Liver (tissue), 9 donors: ENCODE results near the gene FOXM1. TPM values are rescaled to one million over a fixed set of nuclear protein-coding genes. Genes with fewer than 3 reads are reported as not detected.

ENCODE experiments used
- DNase-seq: peaks from one replicate; pipeline ENCODE4 v3.0.0-alpha.2; 2017; ENCODE audit warnings: low spot score
- H3K27ac ChIP-seq, 2 donors: one replicate each; pipeline ENCODE4 v1.7.0; 2013; ENCODE audit warnings: inconsistent platforms in 2 of 2, low read length in 2 of 2, control low read depth in 1 of 2, low read depth in 1 of 2, mild to moderate bottlenecking in 1 of 2
- H3K27me3 ChIP-seq, 4 donors: one replicate each; pipeline versions ENCODE4 v1.6.1 to v1.7.0; 2013; ENCODE audit warnings: low read length in 3 of 4, inconsistent platforms in 1 of 4, mild to moderate bottlenecking in 1 of 4, moderate library complexity in 1 of 4; ENCODE audit not compliant: control insufficient read depth in 4 of 4, insufficient read depth in 4 of 4
- H3K36me3 ChIP-seq, 4 donors: one replicate each; pipeline versions ENCODE4 v1.6.1 to v1.7.0; 2013; ENCODE audit warnings: low read length in 3 of 4, mild to moderate bottlenecking in 3 of 4, low read depth in 1 of 4, moderate library complexity in 1 of 4; ENCODE audit not compliant: control insufficient read depth in 4 of 4, insufficient read depth in 3 of 4
- H3K4me1 ChIP-seq, 4 donors: one replicate each; pipeline versions ENCODE4 v1.6.1 to v1.7.0; 2013; ENCODE audit warnings: low read length in 3 of 4, mild to moderate bottlenecking in 3 of 4, moderate library complexity in 1 of 4; ENCODE audit not compliant: control insufficient read depth in 4 of 4, insufficient read depth in 4 of 4
- H3K4me3 ChIP-seq, 3 donors: one replicate each; pipeline versions ENCODE4 v1.6.1 to v1.7.0; 2013; ENCODE audit warnings: low read length in 3 of 3, control low read depth in 1 of 3, low read depth in 1 of 3, mild to moderate bottlenecking in 1 of 3
- H3K9ac ChIP-seq, 2 donors: one replicate each; pipeline ENCODE4 v1.7.0; 2013; ENCODE audit warnings: low read length in 2 of 2, mild to moderate bottlenecking in 2 of 2, moderate library complexity in 2 of 2, control low read depth in 1 of 2, low read depth in 1 of 2
- H3K9me3 ChIP-seq, 4 donors: one replicate each; pipeline versions ENCODE4 v1.6.1 to v1.7.0; 2013; ENCODE audit warnings: low read length in 3 of 4; ENCODE audit not compliant: control insufficient read depth in 4 of 4
- FOXA2 ChIP-seq: IDR thresholded peaks from 2 replicates; pipeline ENCODE4 v1.6.1; 2016; ENCODE audit warnings: antibody characterized with exemption
- GABPA ChIP-seq, 2 donors: IDR thresholded peaks in 1 of 2; conservative IDR thresholded peaks in 1 of 2; 2 replicates each; pipeline ENCODE4 v1.6.1; 2016; ENCODE audit warnings: antibody characterized with exemption in 2 of 2, mild to moderate bottlenecking in 1 of 2, moderate library complexity in 1 of 2
- HNF4A ChIP-seq, 2 donors: conservative IDR thresholded peaks; 2 replicates each; pipeline ENCODE4 v1.6.1; 2016; ENCODE audit warnings: antibody characterized with exemption in 2 of 2, mild to moderate bottlenecking in 2 of 2
- HNF4G ChIP-seq: IDR thresholded peaks from 2 replicates; pipeline ENCODE4 v1.6.1; 2016; ENCODE audit warnings: antibody characterized with exemption
- JUND ChIP-seq, 2 donors: IDR thresholded peaks; 2 replicates each; pipeline ENCODE4 v1.6.1; 2016; ENCODE audit warnings: antibody characterized with exemption in 2 of 2
- RAD21 ChIP-seq, 2 donors: IDR thresholded peaks; 2 replicates each; pipeline ENCODE4 v1.6.1; 2016; ENCODE audit warnings: antibody characterized with exemption in 2 of 2, mild to moderate bottlenecking in 2 of 2
- YY1 ChIP-seq: IDR thresholded peaks from 2 replicates; pipeline ENCODE4 v1.6.1; 2016; ENCODE audit warnings: antibody characterized with exemption, mild to moderate bottlenecking
- WGBS: extraction: QIAGEN DNeasy Blood & Tissue Kit; methylation state at CpG from one replicate; pipeline ENCODE4 v1.1.7; 2013; 5-methylcytosine and 5-hydroxymethylcytosine counted together
- polyA plus RNA-seq, 2 donors: library from polyadenylated mRNA; stranded (reverse) in 1 of 2; unstranded in 1 of 2; fragments of 200-250 nt in 1 of 2; fragments of >200 nt in 1 of 2; fragmentation: Nextera tagmentation in 1 of 2; extraction: Ambion mirVana in 1 of 2; gene quantifications; one replicate each; pipeline versions ENCODE4 v1.2.1 to v1.2.3, GENCODE V29; 2013 to 2015
- total RNA-seq, 2 donors: library from RNA; depleted of rRNA; stranded (reverse); fragments of >200 nt; gene quantifications; one replicate each; pipeline ENCODE4 v1.2.3, GENCODE V29; 2014
- TF ChIP-seq, protein P1 (sequence below): IDR thresholded peaks from 2 replicates; pipeline ENCODE4 v1.6.1; 2016; ENCODE audit warnings: antibody characterized with exemption
- TF ChIP-seq, protein P2 (sequence below): IDR thresholded peaks from 2 replicates; pipeline ENCODE4 v1.6.1; 2016; ENCODE audit warnings: antibody characterized with exemption
- TF ChIP-seq, protein P3 (sequence below): fragments of 150-350 bp; IDR thresholded peaks from 2 replicates; pipeline ENCODE4 v1.5.1; 2017; ENCODE audit warnings: improper control_type of control experiment, low read depth, low read length; ENCODE audit not compliant: missing input control
- TF ChIP-seq, protein P4 (sequence below): IDR thresholded peaks from 2 replicates; pipeline ENCODE4 v1.6.1; 2016; ENCODE audit warnings: antibody characterized with exemption, mild to moderate bottlenecking
- donor health status: healthy.
- donor health status: healthy.
- donor health status: healthy.
- donor health status: healthy.
- donor health status: healthy.

FOXM1 gene, protein sequence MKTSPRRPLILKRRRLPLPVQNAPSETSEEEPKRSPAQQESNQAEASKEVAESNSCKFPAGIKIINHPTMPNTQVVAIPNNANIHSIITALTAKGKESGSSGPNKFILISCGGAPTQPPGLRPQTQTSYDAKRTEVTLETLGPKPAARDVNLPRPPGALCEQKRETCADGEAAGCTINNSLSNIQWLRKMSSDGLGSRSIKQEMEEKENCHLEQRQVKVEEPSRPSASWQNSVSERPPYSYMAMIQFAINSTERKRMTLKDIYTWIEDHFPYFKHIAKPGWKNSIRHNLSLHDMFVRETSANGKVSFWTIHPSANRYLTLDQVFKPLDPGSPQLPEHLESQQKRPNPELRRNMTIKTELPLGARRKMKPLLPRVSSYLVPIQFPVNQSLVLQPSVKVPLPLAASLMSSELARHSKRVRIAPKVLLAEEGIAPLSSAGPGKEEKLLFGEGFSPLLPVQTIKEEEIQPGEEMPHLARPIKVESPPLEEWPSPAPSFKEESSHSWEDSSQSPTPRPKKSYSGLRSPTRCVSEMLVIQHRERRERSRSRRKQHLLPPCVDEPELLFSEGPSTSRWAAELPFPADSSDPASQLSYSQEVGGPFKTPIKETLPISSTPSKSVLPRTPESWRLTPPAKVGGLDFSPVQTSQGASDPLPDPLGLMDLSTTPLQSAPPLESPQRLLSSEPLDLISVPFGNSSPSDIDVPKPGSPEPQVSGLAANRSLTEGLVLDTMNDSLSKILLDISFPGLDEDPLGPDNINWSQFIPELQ
- 10 to 100 TPM in 1 of 2 donors, not detected in 1; 10.3 TPM for total RNA-seq
- polyA plus RNA-seq: 1 to 10 TPM in 1 of 2 donors, under 1 TPM in 1; 0.81 to 4.6 TPM

DNA sequence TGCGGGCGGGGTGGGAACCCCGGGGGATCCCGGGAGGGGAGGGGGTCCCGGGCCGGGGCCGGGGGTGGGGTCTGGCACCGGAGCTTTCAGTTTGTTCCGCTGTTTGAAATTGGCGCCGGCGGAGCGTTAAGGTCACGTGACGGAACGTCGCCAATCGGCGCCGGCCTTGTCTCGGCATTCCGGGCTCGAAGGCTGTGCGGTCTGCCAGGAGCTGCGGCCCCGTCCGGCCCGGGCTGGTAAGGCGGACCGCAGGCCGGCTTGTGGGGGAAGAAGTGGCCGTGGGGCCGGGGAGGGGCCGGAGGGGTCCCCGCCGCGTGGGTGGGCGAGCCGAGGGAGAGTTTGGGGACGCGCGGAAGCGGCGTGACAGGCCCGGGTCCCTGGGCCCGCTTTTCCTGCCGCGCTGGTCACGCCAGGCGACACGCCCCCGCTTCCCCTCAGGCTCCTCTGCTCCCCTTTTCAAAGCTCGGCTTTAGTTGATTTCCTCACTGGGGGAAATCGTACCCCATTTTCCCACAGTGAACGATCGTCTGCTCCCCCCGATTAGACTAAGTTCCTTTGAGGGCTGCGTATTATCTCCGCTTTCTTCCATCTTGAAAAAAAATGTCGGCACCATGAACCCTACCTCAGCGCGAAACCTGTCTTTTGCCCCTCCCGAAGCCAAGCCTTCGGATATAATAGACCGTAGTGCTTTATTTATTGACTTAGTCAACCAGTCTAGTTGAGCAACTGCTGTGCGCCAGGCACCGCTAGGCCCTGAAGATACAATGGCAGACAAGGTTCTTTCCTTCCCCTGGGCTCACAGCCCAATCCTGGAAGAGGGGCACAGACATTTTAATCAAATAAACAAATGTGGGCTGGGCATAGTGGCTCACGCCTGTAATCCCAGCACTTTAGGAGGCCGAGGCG is at the start of gene FOXM1, which contains the start of gene RHNO1:
Gene FOXM1 (minus strand): TSS at position 128 of the 906 bp plus-strand sequence. CDS start 2,696 bp downstream, outside the sequence.
Gene RHNO1 (plus strand): TSS at position 177 of the 906 bp plus-strand sequence. CDS start 8,144 bp downstream, outside the sequence.
- H3K4me1 ChIP-seq: peaks cover 3 to 17% (median 12%) of the 10 kb centered on the region in 4 donors
- H3K4me3 ChIP-seq: peak within 1 kb of the TSS; percentile 57 to 98 (median 95)
- 1% methylated on average over 70 of the region's 70 CpGs for WGBS

DNA sequence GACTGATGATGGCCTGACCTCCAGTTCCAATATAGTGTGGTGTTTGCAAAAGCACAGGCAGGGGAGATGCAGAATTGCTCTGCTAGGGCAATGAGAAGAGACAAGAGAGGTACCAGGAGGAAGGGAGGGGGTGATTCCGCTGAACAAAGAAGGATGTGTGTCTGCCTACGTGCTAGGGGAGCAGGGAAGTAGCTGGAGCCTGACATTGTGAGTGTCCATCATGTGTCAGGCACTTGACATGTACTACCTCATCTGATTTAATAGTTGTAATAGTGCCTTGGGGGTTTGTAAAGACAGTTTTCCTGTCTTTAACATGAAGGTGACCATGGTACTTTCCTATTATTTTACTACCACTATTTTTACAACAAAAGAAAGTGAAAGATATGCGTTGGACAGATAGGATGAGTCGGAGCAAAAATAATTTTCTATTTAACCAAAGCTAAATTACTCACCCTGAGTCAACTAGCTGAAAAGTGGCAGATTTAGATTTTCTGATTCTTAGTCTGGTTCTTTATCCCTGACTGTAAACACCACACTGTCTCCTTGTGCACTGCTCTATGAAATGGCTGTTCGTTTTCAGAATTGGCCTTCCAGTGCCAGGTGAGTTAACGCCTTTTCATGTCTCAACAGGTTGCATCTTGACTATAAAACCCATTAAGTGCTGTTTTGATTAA is 48.5 kb upstream of the FOXM1 start:
- H3K27me3 ChIP-seq: no peaks in the 10 kb centered on the region
- H3K4me1 ChIP-seq: peaks cover 0 to 5% (median 2%) of the 10 kb centered on the region in 4 donors
- DNase-seq: no peak
- WGBS: 93% methylated on average over 6 of the region's 6 CpGs
- no peak overlapping the region for H3K27ac ChIP-seq
- H3K4me3 ChIP-seq: no peak overlapping the region
- TF ChIP-seq, protein P1, sequence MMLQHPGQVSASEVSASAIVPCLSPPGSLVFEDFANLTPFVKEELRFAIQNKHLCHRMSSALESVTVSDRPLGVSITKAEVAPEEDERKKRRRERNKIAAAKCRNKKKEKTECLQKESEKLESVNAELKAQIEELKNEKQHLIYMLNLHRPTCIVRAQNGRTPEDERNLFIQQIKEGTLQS: no peak
- no peak for TF ChIP-seq FOXA2
- TF ChIP-seq, protein P2, sequence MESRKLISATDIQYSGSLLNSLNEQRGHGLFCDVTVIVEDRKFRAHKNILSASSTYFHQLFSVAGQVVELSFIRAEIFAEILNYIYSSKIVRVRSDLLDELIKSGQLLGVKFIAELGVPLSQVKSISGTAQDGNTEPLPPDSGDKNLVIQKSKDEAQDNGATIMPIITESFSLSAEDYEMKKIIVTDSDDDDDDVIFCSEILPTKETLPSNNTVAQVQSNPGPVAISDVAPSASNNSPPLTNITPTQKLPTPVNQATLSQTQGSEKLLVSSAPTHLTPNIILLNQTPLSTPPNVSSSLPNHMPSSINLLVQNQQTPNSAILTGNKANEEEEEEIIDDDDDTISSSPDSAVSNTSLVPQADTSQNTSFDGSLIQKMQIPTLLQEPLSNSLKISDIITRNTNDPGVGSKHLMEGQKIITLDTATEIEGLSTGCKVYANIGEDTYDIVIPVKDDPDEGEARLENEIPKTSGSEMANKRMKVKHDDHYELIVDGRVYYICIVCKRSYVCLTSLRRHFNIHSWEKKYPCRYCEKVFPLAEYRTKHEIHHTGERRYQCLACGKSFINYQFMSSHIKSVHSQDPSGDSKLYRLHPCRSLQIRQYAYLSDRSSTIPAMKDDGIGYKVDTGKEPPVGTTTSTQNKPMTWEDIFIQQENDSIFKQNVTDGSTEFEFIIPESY: no peak
- peaks cover 0 to 13% (median 4%) of the 10 kb centered on the region in 4 donors for H3K36me3 ChIP-seq
- H3K9me3 ChIP-seq: no peaks in the 10 kb centered on the region
- no peak overlapping the region for H3K9ac ChIP-seq

More for the DNA sequence above, at the start of gene FOXM1, which contains the start of gene RHNO1:
- Histone ChIP-seq H3K9me3 (no peaks in the 10 kb centered on the region), H3K27ac (peak within 1 kb of the TSS; percentile 69 to 92), H3K9ac (peak within 1 kb of the TSS; percentile 31 to 96), H3K27me3 (no peaks in the 10 kb centered on the region), H3K36me3 (no peaks in the 10 kb centered on the region)
- DNase-seq: peak; percentile 92
- TF ChIP-seq, protein P3, sequence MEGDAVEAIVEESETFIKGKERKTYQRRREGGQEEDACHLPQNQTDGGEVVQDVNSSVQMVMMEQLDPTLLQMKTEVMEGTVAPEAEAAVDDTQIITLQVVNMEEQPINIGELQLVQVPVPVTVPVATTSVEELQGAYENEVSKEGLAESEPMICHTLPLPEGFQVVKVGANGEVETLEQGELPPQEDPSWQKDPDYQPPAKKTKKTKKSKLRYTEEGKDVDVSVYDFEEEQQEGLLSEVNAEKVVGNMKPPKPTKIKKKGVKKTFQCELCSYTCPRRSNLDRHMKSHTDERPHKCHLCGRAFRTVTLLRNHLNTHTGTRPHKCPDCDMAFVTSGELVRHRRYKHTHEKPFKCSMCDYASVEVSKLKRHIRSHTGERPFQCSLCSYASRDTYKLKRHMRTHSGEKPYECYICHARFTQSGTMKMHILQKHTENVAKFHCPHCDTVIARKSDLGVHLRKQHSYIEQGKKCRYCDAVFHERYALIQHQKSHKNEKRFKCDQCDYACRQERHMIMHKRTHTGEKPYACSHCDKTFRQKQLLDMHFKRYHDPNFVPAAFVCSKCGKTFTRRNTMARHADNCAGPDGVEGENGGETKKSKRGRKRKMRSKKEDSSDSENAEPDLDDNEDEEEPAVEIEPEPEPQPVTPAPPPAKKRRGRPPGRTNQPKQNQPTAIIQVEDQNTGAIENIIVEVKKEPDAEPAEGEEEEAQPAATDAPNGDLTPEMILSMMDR: no peak
- peak; percentile 96 for TF ChIP-seq YY1

DNA sequence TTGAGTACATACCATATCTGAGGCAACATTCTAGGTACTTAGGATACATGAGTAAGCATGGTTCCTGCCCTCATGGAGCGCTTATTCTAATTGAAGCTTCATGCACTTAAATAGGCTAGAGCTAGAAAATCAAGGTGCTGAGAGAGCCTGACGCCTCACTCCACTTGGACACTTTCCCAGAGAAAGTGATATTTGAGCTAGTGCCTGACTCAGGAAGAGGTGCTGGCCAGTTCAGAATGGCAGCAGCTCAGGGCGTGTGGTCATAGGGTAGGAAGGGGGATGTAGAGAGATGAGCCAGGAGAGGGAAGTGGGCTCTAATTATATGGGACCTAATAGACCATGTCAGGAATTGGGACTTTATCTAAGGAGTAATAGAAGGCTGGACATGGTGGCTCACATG is 47.0 kb upstream of the FOXM1 start:
- WGBS: 91% methylated on average over 3 of the region's 3 CpGs
- Histone ChIP-seq H3K4me1 (peaks cover 0 to 5% (median 2%) of the 10 kb centered on the region in 4 donors), H3K36me3 (peaks cover 0 to 13% (median 4%) of the 10 kb centered on the region in 4 donors), H3K9me3 (no peaks in the 10 kb centered on the region), H3K9ac (no peak overlapping the region), H3K4me3 (no peak overlapping the region), H3K27ac (no peak overlapping the region), H3K27me3 (no peaks in the 10 kb centered on the region)
- no peak for DNase-seq
- TF ChIP-seq JUND (IDR thresholded peaks at IDR 0.05): no peak
- TF ChIP-seq, protein P4, sequence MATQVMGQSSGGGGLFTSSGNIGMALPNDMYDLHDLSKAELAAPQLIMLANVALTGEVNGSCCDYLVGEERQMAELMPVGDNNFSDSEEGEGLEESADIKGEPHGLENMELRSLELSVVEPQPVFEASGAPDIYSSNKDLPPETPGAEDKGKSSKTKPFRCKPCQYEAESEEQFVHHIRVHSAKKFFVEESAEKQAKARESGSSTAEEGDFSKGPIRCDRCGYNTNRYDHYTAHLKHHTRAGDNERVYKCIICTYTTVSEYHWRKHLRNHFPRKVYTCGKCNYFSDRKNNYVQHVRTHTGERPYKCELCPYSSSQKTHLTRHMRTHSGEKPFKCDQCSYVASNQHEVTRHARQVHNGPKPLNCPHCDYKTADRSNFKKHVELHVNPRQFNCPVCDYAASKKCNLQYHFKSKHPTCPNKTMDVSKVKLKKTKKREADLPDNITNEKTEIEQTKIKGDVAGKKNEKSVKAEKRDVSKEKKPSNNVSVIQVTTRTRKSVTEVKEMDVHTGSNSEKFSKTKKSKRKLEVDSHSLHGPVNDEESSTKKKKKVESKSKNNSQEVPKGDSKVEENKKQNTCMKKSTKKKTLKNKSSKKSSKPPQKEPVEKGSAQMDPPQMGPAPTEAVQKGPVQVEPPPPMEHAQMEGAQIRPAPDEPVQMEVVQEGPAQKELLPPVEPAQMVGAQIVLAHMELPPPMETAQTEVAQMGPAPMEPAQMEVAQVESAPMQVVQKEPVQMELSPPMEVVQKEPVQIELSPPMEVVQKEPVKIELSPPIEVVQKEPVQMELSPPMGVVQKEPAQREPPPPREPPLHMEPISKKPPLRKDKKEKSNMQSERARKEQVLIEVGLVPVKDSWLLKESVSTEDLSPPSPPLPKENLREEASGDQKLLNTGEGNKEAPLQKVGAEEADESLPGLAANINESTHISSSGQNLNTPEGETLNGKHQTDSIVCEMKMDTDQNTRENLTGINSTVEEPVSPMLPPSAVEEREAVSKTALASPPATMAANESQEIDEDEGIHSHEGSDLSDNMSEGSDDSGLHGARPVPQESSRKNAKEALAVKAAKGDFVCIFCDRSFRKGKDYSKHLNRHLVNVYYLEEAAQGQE: no peak
- TF ChIP-seq, protein P1: no peak
- no peak for TF ChIP-seq HNF4G
- TF ChIP-seq HNF4A (conservative IDR thresholded peaks at IDR 0.05): no peak
- no peak for TF ChIP-seq RAD21 (IDR thresholded peaks at IDR 0.05)
- TF ChIP-seq GABPA (IDR thresholded peaks at IDR 0.05 in 1 of 2, conservative IDR thresholded peaks at IDR 0.05 in 1 of 2): no peak
